ENCODE measurements around the gene RPTOR.

The RPTOR gene

DNA sequence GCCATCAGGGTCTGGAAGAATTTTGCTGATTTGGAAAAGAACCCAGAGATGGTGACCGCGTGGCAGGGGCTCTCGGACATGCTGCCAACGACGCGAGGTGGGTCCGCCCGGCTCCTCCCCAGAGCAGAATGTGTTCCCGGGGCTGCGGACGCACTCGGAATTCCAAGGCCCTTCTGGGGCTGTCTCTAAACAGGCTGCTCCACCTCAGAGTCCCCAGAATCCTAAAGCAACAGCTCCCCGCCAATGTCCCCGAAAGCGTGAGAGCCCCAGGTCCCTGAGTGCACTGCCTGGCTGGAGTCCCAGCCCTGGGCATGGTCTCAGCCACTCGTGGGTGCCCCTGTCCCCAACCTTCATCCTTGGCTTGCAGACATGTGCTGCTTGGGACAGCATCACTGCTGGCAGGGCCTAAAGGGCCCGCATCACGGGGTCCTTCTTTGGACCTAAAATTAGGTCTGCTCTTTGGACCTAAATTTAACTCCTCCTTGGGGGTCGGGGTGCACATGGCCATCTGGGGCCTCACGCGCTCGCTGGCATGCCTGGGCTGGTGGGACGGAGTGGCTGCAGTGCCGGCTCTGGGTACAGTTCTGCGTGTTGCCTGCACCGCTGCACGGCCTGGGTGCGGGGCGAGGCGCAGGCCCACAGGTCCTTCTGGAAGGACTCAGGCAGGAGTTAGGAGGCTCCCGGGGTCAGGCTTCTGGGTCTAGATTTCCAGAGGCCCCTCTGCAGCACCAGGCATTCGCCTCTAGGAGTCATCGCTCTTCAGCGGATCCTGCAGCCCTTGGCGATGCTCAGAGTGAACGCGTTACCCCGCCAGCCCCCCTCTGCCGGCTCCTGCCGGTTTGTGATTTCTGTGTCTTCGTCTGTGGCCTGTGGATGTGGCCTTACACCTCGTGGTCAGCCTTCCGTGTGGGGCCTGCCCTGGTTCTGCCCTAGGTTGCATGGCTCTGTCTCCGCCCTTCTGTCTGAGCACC lies 405.1 kb downstream of the RPTOR start:
- DNase-seq (ENCODE audit: low read depth), result no peak

DNA sequence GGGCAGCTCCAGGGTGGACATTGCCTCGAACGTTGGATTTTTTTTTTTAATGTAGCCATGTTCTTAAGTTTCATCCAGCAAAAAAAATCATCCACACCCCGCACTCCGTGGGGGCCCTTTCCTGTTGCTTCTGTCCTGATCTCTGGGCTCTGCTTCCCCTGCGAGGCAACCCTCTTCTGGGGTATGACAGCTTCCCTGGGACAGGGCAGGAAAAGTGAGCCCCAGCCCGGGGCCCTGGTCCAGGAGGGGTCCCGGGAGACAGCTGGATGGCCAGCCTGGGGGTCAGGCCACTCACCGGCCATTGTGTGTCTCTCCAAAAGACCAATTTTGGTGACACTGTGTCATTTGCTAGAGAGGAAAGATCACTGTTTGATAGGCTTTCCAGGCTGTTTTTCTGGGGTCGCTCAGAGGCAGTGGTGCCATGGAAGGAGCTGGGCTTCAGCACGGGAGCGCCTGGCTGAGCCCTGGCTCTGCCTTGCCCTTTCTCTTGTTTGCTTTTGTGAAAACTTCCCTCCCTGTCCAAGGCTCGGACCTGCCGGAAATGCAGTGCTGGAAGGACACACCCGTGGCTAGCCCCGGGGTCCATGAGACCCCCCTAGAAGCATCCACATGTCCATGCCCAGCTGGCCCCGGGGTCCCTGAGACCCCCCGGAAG lies 406.0 kb downstream of the RPTOR start:
- DNase-seq (ENCODE audit: low read depth), result no peak

DNA sequence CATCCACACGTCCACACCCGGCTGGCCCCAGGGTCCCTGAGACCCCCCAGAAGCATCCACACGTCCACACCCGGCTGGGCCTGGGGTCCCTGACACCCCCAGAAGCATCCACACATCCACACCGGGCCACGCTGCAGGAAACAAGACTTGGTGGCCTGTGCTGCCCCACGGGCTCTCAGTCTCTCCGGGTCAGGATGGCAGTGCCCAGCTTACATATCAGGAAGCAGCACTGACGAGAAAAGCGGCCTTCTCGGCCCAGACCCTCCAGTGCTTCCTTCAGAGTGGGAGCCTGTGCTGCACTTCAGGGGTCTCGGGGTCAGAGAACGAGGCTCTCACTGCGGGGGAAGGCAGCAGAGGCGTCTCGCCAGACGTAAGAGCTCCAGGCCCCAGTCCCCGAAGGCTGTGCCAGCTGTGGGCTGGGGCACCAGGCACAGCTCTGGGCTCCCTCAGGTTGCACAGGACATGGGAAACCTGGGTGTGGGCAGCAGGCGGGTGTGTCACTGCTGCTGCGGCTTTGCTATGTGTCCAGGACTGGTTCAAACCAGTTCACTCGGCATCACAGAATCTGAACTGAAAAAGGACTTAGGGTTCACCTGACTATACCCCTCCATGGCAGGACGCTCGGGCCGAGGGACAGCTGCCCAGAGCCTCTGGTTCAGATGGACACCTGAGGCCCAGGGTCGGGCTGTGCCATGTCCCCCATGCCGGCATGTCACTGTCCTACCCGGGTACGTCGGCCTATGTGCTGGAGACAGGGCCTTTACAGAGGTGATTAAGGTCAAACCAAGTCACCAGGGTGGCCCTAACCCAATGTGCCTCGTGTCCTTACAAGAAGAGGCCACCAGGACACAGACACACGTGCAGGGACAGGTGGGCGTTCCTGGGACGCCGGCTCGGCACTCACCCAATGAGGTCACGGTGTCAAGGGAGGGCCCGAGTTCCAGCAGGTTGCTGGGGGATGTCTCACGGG lies 406.8 kb downstream of the RPTOR start:
- no peak for DNase-seq (ENCODE audit: low read depth)

DNA sequence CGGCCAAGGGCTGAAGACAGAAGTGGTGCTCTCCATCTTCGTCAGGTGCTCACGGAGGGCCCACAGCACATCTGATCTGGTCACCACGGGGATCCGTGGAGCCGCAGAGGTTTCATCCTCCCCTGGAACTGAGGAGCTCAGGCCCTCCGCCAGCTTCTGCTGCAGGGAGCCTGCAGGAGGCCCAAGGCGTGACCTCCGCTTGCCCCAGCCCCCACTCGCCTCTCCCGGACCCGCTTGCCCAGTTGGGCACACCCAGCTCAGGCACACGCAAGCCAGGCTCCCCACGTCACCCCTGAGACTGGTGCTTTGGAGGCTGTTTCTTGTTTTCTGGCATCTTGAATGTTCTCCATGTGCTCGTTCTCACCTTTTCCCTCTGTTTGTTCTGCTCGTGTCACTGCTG lies 407.7 kb downstream of the RPTOR start:
- no peak for DNase-seq (ENCODE audit: low read depth)

DNA sequence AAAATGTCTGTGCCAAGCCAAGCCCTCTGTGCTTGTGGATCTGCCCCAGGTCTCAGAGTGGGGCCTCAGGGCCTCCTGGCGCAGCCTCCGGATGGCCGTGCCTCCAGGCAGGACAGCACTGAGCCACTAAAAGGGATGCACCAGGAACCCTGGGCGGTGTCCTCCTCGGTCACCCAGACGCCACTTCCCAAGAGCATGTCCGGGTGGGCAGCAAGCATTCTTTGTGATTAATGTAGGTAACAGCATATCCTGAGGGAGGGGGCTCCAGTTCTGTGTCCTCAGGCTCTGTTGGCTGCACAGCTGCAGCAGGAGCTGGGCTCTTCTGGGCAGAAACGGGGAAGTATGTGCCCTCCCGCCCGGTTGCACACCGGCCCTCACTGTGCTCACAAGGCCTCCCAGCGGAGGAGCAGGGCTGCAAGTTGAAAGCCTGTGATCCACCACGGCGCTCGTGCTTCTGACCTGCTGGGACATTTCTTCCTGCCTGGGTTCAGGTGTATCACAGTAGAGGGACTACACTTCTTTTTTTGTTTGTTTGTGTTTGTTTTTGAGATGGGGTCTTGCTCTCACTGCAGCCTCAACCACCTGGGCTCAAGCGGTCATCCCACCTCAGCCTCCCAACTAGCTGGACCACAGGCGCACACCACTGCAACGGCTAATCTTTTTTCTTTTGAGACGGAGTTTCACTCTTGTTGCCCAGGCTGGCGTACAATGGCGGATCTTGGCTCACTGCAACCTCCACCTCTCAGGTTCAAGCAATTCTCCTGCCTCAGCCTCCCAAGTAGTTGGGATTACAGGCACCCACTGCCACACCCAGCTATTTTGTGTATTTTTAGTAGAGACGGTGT lies 409.1 kb downstream of the RPTOR start:
- no peak for DNase-seq (ENCODE audit: low read depth)

DNA sequence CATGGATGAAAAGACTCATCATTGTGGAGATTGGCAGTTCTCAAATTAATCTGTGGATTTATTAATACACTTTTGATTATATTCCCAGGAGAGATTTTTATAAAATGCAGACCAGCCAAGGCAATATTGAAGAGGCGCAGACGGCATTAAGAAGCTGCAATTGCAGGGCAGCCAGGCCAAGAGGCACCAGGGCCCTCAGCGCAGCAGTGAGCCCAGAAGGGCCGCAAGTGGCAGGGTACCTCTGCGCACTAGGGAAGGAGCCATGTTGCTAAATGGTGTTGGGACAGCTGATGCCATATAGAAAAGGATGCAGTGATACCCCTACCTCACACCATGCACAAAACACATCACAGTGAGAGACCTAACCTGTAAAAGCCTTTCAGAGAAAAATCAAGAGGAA lies 410.4 kb downstream of the RPTOR start:
- no peak for DNase-seq (ENCODE audit: low read depth)

DNA sequence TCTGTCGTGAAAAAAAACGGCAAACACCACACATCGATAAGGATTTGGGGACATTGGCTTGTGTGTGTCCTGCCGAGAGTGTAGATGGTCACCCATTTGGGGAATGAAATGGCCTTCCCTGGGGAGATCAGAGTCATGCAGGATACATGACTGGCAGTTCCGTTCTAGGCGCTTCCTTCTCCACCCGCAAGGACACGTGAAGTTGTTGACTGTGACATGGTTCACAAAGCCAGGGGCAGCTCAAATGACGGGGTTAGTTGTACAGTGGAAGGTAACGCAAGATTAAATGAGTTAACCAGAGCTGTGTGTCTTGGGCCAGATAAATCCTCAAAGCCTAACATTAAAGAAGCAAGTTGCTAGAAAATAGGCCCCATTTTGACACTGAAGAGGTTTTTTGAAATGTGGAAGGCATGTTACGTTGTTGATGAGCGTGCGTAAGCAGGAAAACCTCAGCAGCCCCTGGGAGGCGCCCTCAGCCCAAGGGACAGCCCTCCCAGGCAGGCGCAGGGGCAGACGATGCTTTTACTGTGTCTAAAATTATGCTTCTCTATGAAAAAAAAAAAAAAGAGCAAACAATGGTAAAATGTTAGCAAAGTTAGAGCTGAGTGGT lies 411.1 kb downstream of the RPTOR start:
- DNase-seq (ENCODE audit: low read depth), result no peak

DNA sequence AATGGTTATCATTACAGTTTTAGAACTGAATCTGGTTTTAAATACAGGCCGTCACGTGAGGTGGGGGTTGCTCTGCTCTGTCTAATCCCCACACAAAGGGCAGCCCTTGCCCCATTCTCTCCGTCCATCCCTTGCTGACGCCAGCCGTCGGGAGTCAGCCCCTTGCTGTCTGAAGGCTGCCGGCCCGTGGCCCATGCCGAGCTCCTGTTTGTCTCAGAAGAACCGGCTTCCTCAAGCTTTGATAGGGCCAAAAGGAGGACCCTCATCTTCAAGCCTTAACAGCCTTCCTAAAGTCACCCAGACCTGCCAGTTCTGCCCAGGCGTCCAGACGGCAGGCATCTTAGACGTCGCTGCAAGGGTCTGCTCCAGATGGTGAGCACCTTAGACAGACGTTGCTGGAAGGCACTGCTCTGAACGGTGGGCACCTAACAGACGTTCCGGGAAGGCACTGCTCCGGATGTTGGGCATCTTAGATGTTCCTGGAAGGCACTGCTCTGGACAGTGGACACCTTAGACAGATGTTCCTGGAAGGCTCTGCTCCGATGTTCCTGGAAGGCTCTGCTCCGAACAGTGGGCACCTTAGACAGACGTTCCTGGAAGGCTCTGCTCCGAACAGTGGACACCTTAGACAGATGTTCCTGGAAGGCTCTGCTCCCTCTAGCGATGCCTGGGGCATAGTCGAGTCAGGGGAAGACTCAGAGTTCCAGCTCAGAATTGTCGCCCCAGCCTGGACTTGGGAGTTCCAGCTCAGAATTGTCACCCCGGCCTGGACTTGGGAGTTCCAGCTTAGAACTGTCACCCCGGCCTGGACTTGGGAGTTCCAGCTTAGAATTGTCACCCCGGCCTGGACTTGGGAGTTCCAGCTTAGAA lies 411.9 kb downstream of the RPTOR start:
- DNase-seq (ENCODE audit: low read depth), result no peak

DNA sequence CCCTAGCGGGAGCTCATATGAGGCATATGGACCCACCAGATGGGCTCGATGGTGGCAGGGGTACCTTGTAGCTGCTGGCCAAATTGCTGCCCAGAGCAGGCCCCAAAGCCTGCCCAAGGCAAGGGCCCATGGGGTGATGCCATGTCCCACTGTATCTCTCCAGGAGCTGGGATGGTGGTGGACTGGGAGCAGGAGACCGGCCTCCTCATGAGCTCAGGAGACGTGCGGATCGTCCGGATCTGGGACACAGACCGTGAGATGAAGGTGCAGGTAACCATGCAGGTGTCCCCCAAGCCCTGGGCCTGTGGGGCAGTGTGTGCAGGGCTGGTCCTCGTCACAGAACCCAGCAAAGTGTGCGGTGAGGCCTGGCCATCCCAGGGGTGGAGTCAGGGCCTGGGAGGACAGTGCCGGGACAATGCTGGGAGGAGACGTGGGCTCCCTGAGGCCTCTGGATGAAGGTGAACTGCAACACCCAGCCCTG lies 412.9 kb downstream of the RPTOR start:
- no peak for DNase-seq (ENCODE audit: low read depth)

DNA sequence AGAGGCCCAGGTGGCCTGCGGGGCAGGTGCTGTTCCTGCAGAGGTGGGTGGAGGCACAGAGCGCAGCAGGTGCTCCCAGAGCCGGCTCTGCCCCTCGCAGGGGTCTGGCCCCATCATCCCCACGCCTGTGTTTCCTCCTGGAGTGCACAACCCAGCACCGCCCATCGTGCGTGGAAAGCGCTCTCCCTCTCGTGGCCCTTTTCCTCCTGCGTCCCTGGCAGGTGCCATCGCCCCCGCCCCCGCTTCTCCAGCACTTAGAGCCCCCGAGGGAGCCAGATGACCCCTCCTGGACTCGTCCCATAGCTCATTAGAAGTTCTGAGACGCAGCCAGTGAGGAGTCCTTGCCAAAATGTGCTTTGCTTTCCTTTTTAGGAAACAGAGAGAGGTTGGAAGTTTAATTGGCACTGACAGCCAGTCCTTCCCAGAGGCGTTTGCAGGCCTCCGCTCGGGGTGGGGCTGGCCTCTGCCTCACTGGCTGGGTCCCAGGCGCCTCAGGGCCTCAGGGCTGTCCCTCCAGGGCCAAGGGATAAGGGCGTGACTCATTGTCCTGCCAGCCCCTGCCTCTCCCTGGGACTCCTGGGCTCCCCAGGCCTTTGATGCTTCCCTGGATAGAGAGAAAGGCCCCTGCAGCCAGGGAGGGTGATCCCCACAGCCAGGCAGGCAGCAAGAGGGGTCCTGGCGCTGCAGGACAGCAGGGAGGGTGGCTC lies 414.8 kb downstream of the RPTOR start:
- no peak for DNase-seq (ENCODE audit: low read depth)

DNA sequence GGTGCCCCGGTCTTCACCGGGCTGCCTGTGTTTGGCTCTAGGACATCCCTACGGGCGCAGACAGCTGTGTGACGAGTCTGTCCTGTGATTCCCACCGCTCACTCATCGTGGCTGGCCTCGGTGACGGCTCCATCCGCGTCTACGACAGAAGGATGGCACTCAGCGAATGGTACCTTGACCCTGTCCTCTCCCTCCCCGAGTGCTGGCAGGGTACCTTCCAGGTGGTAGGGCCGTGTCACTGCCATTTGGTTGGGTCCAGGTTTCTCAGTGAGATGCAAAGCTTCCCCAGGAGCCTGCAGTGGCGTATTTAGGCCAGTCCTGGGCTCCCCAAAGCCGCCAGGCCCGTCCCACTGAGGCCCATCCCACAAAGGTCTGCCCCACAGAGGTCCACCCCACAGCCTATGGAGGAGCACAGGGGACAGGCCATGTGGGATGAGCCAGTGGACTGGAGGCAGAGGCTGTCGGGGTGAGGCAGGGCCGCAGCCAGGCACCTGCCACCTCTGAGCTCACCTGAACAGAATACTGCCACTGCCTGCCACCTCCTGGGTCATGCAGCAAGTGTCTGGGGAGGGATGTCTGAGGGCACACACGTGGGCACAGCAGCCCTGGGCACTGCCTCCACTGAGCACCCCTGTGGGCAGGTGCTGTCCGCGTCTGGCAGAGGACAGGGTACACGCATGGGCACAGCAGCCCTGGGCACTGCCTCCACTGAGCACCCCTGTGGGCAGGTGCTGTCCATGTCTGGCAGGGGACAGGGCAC lies 415.6 kb downstream of the RPTOR start:
- DNase-seq (ENCODE audit: low read depth), result no peak

DNA sequence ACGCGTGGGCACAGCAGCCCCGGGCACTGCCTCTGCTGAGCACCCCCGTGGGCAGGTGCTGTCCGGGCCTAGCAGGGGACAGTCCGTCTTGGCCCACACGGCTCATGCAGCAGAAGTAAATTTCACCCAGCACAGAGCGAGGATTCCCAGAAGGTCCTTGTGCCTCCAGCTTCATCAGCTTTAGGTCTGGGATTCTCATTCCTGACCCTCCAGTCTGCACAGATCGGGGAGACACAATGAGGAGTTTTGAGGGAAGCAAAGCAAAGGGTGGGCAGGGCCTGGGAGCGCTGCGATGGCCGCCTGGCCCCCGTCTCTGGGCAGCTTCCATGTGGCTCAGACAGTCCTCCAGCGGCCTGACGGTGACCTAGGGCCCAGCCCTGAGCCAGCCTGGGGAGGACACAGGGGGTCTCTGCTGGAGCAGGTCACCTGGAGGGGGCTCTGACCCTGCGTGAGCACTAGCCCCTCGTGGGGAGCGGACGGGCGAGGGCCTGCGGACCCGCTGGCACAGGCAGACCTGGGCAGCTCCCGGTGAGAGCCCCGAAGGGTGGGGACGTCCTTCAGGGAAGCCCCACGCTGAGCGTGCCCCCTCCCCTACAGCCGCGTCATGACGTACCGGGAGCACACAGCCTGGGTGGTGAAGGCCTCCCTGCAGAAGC lies 416.3 kb downstream of the RPTOR start:
- DNase-seq (ENCODE audit: low read depth), result no peak

DNA sequence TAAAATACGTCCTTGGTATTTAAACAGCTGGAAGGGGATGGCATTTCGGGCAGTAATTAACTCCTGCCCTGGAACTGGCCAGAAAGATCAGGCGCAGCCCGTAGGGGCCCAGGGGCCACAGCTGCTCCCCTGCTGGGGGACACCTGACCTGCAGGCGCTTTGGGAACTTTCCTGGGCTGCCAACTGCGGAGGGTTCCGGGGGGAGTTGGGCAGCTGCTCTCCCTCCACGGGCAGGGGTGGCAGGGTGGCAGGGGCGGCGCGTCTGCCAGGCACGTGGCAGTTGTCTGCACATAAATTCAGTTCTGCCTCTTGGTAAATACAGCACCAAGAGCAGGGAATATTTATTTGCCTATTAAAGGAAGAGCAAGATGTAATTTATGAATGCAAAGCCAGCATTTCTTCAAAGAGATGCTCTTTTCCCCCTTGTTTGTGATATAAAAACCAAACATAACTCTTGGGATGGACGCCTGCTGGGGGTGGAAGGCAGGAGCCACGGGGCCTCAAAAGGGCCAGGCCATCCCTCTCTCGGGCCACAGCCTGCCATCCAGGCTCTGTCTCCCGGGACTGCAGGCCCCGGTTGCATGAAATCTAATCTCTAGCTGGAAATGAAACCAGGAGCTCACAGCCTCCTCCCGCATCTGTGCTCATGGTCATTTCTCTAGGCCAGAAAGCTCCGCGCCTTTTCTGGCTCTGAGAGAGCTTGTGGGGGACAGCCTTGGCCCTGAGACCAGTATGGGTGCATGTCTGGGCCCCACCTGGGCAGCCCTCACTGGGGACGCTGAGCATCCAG lies 417.1 kb downstream of the RPTOR start:
- no peak for DNase-seq (ENCODE audit: low read depth)

DNA sequence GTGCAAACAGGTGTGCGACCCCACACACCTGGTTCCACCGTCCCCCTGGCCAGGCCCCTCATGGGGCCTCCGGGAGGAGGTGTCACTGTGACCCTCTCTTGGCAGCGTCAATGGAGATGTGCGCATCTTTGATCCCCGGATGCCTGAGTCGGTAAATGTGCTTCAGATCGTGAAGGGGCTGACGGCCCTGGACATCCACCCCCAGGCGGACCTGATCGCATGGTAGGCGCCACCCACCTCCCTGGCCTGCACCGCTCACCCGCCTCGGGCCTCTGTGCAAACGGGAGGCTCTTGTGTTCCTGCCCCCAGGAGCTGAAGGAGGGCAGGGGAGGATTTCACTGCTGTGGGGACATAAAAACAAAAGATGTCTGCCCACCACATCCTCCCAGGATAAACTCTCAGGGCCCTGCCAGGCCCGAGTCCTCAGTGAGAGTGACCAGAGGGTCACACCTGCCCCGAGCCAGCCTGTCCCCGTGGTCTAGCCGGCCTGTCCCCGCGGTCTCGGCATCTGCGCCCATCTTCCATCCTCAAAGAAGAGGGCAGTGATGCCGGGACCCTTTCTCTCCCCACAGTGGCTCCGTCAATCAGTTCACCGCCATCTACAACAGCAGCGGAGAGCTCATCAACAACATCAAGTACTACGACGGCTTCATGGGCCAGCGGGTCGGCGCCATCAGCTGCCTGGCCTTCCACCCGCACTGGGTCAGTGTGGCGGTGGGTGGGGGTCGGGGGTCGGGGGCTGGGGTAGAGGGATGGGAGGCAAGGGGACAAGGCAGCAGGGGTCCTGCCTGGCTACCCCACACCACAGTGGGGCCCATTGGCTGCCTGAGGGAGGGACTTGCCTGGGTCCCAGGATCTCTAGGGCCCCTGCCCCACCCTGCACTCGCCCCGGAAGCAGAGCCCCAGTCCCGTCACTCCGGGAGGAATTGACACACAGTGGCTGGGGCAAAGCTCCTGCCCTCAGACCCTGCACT lies 418.0 kb downstream of the RPTOR start:
- no peak for DNase-seq (ENCODE audit: low read depth)

DNA sequence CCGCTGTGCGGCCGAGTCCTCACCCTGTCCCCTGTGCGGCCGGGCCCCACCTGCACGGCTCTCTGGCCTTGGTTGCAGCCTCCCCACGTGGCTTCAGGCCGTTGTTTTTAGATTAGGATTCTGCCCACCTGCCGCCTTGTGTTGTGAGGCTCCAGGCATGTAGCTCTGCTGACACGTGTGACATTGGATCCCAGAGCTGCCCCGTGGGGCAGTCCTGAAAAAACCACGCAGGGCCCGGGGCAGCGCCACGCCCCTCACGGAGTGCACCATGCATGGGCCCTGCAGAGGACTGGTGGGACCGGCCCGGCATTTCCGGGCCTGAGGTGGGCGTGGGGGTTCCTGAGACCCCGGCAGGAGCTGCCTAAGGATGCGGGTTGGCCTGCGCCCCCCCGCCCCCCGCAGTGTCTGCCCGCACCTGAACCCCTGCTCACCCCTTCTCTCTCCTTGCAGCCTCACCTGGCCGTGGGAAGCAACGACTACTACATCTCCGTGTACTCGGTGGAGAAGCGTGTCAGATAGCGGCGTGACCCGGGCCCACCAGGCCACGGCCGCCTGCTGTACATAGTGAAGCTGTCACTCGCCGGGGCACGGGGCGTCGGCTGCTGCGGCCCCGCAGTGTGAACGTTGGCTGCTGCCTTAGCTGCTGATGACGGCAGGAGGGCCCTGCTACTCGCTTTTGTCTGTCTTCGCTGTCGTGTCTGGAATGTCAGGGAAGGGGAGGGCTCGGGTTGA lies 419.3 kb downstream of the RPTOR start:
- DNase-seq (ENCODE audit: low read depth), result no peak

Measured in stimulated activated CD8-positive, alpha-beta memory T cell treated with anti-CD3 and anti-CD28 coated beads, Interleukin-12 subunit alpha, Interleukin-12 subunit beta, amount 100 ng/mL, for 4 hours (primary cell).